Activated B cell treated with CpG ODN at 0.5 μM for 24 hours (primary cell): ENCODE results near the gene DCTN3. TPM values are rescaled to one million over a fixed set of nuclear protein-coding genes. Genes with fewer than 3 reads are reported as not detected.

Experiments used
- ATAC-seq: fragments of 200-7000 bp; cut with Tn5 transposase; one replicate; pipeline ENCODE4 v1.10.0; 2021; ENCODE audit warnings: low read depth, mild to moderate bottlenecking, moderate library complexity
- CTCF ChIA-PET: fragments of 350-600 bp; sonication (Branson Sonifier 250); formaldehyde crosslinking; loops from one replicate; lab custom pipeline; 2021; ENCODE audit warnings: antibody characterized with exemption; lab: Charles Lee
- POLR2A ChIA-PET: fragments of 350-600 bp; sonication (Branson Sonifier 250); formaldehyde crosslinking; loops from one replicate; lab custom pipeline; 2021; ENCODE audit warnings: antibody characterized with exemption; lab: Charles Lee
- DNase-seq: peaks from one replicate; pipeline ENCODE4 v3.0.0; 2022
- H3K27ac Mint-ChIP-seq: one replicate; pipeline ENCODE4 v1.8.0; 2020; ENCODE audit warnings: mixed read lengths
- H3K27me3 Mint-ChIP-seq: one replicate; pipeline ENCODE4 v1.8.0; 2021; ENCODE audit warnings: mixed read lengths
- H3K36me3 Mint-ChIP-seq: one replicate; pipeline ENCODE4 v1.8.0; 2021; ENCODE audit warnings: low read depth, mixed read lengths
- H3K4me1 Mint-ChIP-seq: one replicate; pipeline ENCODE4 v1.8.0; 2021; ENCODE audit warnings: mixed read lengths
- H3K4me3 Mint-ChIP-seq: one replicate; pipeline ENCODE4 v1.8.0; 2020; ENCODE audit warnings: mild to moderate bottlenecking, mixed read lengths
- H3K9me3 Mint-ChIP-seq: one replicate; pipeline ENCODE4 v1.8.0; 2020; ENCODE audit warnings: mixed read lengths
- CTCF ChIP-seq: fragments of 200-600 bp; IDR thresholded peaks from one replicate; pipeline ENCODE4 v1.8.0; 2022; ENCODE audit warnings: antibody characterized with exemption, mild to moderate bottlenecking
- intact Hi-C: fragments of 100-400 bp; cut with micrococcal nuclease; formaldehyde crosslinking; loops from one replicate; pipeline ENCODE4 v1.15.1; 2024
- total RNA-seq: library from RNA; stranded (reverse); gene quantifications from 2 replicates; pipeline ENCODE4 v1.2.3, GENCODE V29; 2022

Gene DCTN3
- total RNA-seq, 1 donor from 2014 or later = 63.9 TPM

GRCh38 chr9:34580358-34580757 is 39.9 kb downstream of the DCTN3 start:
- DNase-seq (no peak), ATAC-seq (no peak)
- TF ChIP-seq CTCF = no peak
- no peak overlapping the region for H3K4me3 Mint-ChIP-seq
- H3K27ac Mint-ChIP-seq = no peak overlapping the region
- intact Hi-C loops = no loop called here
- H3K27me3 Mint-ChIP-seq = peaks cover 67% of the 10 kb centered on the region
- no peaks in the 10 kb centered on the region for H3K9me3 Mint-ChIP-seq
- peaks cover 13% of the 10 kb centered on the region for H3K4me1 Mint-ChIP-seq
- ChIA-PET POLR2A (no interaction called here), CTCF (interaction anchor here (1.7 kb wide), 1 partner anchor 11 kb away, joined by 5 read pairs; no protein-coding TSS in a partner anchor)
- no peaks in the 10 kb centered on the region for H3K36me3 Mint-ChIP-seq

GRCh38 chr9:34579808-34580163 is 40.5 kb downstream of the DCTN3 start:
- Mint-ChIP-seq H3K27me3 (peaks cover 67% of the 10 kb centered on the region), H3K4me3 (no peak overlapping the region)
- POLR2A ChIA-PET = no interaction called here

GRCh38 chr9:34579104-34579807 is 41.0 kb downstream of the DCTN3 start:
- H3K9me3 Mint-ChIP-seq = no peaks in the 10 kb centered on the region
- H3K4me1 Mint-ChIP-seq = peaks cover 12% of the 10 kb centered on the region
- no peak for DNase-seq
- no peak overlapping the region for H3K27ac Mint-ChIP-seq
- ATAC-seq = no peak
- TF ChIP-seq CTCF = no peak
- POLR2A ChIA-PET = no interaction called here
- H3K27me3 Mint-ChIP-seq = peaks cover 65% of the 10 kb centered on the region
- H3K4me3 Mint-ChIP-seq = no peak overlapping the region
- H3K36me3 Mint-ChIP-seq = no peaks in the 10 kb centered on the region
- intact Hi-C loops = no loop called here
- CTCF ChIA-PET = interaction anchor here (1.7 kb wide), 1 partner anchor 12 kb away, joined by 5 read pairs; no protein-coding TSS in a partner anchor

More at GRCh38 chr9:34579808-34580163, 40.5 kb downstream of the DCTN3 start:
- CTCF ChIA-PET = interaction anchor here (1.7 kb wide), 1 partner anchor 11 kb away, joined by 5 read pairs; no protein-coding TSS in a partner anchor
- Mint-ChIP-seq H3K36me3 (no peaks in the 10 kb centered on the region), H3K9me3 (no peaks in the 10 kb centered on the region), H3K27ac (no peak overlapping the region), H3K4me1 (peaks cover 12% of the 10 kb centered on the region)
- ATAC-seq (no peak), DNase-seq (no peak)
- TF ChIP-seq CTCF = no peak
- intact Hi-C loops = no loop called here

GRCh38 chr9:34578241-34579103 is 41.8 kb downstream of the DCTN3 start:
- Mint-ChIP-seq H3K36me3 (no peaks in the 10 kb centered on the region), H3K9me3 (no peaks in the 10 kb centered on the region), H3K27ac (no peak overlapping the region), H3K27me3 (peaks cover 61% of the 10 kb centered on the region), H3K4me1 (peaks cover 12% of the 10 kb centered on the region), H3K4me3 (no peak overlapping the region)
- ChIA-PET POLR2A (no interaction called here), CTCF (interaction anchor here (1.7 kb wide), 1 partner anchor 13 kb away, joined by 5 read pairs; no protein-coding TSS in a partner anchor)
- no peak for TF ChIP-seq CTCF
- intact Hi-C loops = no loop called here
- ATAC-seq = peak; percentile 52
- DNase-seq = no peak
